GM06990 (cell line): Measurements from ENCODE around the gene CACNA1F.

ENCODE experiments used
- DNase-seq: peaks from one replicate; pipeline ENCODE4 v3.0.0-alpha.2; 2011; ENCODE audit not compliant: insufficient read length; ENCODE audit errors: extremely low read depth
- H3K27me3 ChIP-seq: replicated peaks from 2 replicates; pipeline ENCODE4 v1.6.0; 2011; ENCODE audit warnings: low read length; ENCODE audit not compliant: control insufficient read depth, insufficient read depth
- H3K36me3 ChIP-seq: 2 replicates; pipeline ENCODE4 v1.5.1; 2011; ENCODE audit warnings: low read length; ENCODE audit not compliant: control insufficient read depth, insufficient read depth
- H3K4me3 ChIP-seq: replicated peaks from 2 replicates; pipeline ENCODE4 v1.5.1; 2011; ENCODE audit warnings: low read depth, mild to moderate bottlenecking, control low read depth, low read length
- TF ChIP-seq, protein P1 (sequence below): IDR thresholded peaks from 2 replicates; pipeline ENCODE4 v1.5.1; 2011; ENCODE audit warnings: low read length, control low read depth, mild to moderate bottlenecking, inconsistent platforms; ENCODE audit not compliant: insufficient read depth, poor library complexity, severe bottlenecking

The CACNA1F gene

GRCh38 chrX:49233176-49233575 lies at the start of gene CACNA1F:
TSS of gene CACNA1F (minus strand) at chrX:49233340. CDS start at chrX:49233309, 31 bp downstream.
- Histone ChIP-seq H3K36me3 (no peaks in the 10 kb centered on the region), H3K27me3 (no peaks in the 10 kb centered on the region), H3K4me3 (no peak within 1 kb of the TSS)
- no peak for DNase-seq
- TF ChIP-seq, protein P1, sequence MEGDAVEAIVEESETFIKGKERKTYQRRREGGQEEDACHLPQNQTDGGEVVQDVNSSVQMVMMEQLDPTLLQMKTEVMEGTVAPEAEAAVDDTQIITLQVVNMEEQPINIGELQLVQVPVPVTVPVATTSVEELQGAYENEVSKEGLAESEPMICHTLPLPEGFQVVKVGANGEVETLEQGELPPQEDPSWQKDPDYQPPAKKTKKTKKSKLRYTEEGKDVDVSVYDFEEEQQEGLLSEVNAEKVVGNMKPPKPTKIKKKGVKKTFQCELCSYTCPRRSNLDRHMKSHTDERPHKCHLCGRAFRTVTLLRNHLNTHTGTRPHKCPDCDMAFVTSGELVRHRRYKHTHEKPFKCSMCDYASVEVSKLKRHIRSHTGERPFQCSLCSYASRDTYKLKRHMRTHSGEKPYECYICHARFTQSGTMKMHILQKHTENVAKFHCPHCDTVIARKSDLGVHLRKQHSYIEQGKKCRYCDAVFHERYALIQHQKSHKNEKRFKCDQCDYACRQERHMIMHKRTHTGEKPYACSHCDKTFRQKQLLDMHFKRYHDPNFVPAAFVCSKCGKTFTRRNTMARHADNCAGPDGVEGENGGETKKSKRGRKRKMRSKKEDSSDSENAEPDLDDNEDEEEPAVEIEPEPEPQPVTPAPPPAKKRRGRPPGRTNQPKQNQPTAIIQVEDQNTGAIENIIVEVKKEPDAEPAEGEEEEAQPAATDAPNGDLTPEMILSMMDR: no peak

- Histone ChIP-seq H3K27me3 (no peaks in the 10 kb centered on the region), H3K36me3 (no peaks in the 10 kb centered on the region; the same call in 1 of the 2 replicates), H3K4me3 (no peak overlapping the region)
- DNase-seq: no peak
- TF ChIP-seq, protein P1: no peak
Measured at GRCh38 chrX:49282647-49283011, 49.5 kb upstream of the CACNA1F start.

- no peaks in the 10 kb centered on the region for H3K27me3 ChIP-seq
- no peaks in the 10 kb centered on the region; the same call in 1 of the 2 replicates for H3K36me3 ChIP-seq
- DNase-seq: no peak
- TF ChIP-seq, protein P1: no peak
- H3K4me3 ChIP-seq: no peak overlapping the region
Measured at GRCh38 chrX:49278081-49278480, 44.9 kb upstream of the CACNA1F start.

DNA sequence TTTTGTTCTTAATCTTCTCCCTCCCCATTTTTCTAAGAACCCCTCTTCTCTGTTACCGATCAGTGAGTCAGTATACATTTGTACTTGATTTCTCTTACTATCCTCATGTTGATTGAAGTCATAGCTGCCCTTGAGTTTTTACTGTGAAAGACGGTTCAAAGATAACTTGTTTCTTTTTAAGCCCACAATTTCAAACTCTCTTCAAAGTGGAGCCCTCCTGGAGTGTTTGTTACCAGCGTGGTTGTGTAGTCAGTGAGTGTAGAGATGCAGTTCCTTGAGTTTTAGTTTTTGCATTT lies 44.3 kb upstream of the CACNA1F start:
- H3K27me3 ChIP-seq: no peaks in the 10 kb centered on the region
- H3K36me3 ChIP-seq: no peaks in the 10 kb centered on the region; the same call in 1 of the 2 replicates
- TF ChIP-seq, protein P1: no peak
- H3K4me3 ChIP-seq: no peak overlapping the region
- no peak for DNase-seq

DNA sequence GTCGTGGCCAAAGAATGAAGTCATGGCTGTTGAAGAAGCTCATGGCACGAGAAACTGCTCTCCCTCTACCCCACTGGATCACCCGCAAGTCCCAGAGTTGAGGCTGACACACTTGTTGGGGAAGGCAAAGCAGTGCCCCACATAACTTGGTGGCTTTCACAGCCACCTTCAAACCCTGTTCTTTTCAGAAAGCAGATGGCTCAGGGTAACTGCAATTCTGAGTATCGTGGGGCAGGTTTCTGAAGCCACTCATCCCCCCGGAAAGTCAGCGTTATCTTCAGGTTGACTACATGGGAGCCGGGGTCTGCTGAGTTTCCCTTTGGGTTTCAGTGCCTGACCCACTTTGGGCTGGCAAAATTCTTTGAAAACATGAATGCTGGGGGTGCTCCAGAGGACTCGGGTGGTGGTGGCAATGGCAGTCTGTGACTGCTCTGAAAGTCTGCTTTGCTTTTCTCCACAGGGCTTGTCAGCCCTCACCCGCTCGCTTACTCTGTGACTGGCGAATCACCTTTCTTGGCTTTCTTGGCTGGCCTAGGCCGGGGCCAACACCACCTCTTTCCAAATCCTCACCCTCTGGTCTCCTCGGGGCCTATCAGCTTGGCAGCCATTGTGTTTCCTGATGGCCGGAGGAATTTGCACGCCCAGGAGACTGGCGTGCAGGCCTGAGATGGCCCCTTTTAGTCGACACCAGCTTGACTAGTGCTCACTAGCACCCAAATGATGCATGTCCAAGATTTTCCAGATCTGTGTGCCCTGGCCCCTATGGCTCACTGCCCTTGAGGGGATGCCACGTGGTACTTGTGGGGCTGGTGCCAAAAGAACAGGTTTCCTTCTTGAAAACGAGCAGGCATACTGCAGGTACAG lies 43.8 kb upstream of the CACNA1F start:
- DNase-seq: no peak
- TF ChIP-seq, protein P1: no peak
- Histone ChIP-seq H3K36me3 (no peaks in the 10 kb centered on the region; the same call in 1 of the 2 replicates), H3K27me3 (no peaks in the 10 kb centered on the region), H3K4me3 (no peak overlapping the region)
